ENCODE measurements around the gene UNC79. TPM values are rescaled to one million over a fixed set of nuclear protein-coding genes. Genes with fewer than 3 reads are reported as not detected.

Gene UNC79
- total RNA-seq, result under 0.01 TPM in 2 replicates

DNA sequence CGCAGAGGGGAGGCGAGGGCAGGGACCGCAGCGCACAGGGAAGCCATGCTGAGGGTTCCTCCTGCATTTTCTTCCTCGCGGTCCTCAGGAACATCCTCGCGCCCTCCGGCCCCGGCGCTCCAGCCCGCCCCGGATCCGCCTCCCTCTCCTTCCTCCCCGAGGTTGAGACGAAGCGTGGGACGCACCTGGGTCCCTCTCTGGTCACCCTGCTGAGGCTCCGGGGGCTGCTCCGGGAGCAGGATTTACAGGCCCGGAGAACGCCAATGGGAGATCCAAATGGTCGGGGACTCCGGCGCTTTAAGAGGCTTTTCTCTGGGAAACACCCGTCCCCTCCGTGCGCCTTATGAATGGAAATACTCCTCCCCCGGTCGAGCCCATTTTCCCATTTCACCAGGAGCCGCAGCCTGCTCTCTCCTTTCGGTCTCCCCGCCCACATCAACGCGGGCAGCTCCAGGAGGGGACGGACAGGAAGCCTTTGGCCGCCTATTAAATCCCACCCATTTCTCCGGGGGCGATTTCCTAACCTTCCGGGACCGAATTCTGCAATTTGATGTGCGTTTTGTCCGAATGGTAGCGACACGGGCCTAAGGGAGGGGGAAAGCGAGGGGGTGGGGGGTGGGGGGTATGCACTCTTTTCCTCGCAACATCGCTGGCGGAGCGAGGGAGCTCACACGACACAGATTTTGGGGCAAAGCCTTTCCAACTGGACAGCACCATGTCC, at the start of gene UNC79:
Gene UNC79 (plus strand): TSS at position 625 of the 721 bp plus-strand sequence. CDS start 91 bp downstream, at position 716.

Other genes starting within 250 kb of the UNC79 start
- gene MOAP1, start 246.0 kb upstream of the UNC79 start, total RNA-seq, result 21.4 and 25.8 TPM in 2 replicates
- 12.7 and 16.3 TPM in 2 replicates for gene LYSET, start 245.6 kb upstream of the UNC79 start, total RNA-seq
- gene GON7, start 223.9 kb upstream of the UNC79 start, total RNA-seq, result 22.1 and 27.7 TPM in 2 replicates
- 32.5 and 35.6 TPM in 2 replicates for gene UBR7, start 223.7 kb upstream of the UNC79 start, total RNA-seq
- 23.1 and 27.9 TPM in 2 replicates for gene BTBD7, start 97.9 kb upstream of the UNC79 start, total RNA-seq
- not detected in 2 replicates for gene COX8C, start 83.8 kb upstream of the UNC79 start, total RNA-seq

Data from epithelial cell of umbilical artery (primary cell).